ENCODE measurements around the gene HOXC10. TPM values are rescaled to one million over a fixed set of nuclear protein-coding genes. Genes with fewer than 3 reads are reported as not detected.

The HOXC10 gene
- total and polyA plus RNA-seq, 8 donors, result not detected

GRCh38 chr12:54016478-54016964, 31.6 kb downstream of the HOXC10 start:
- H3K36me3 ChIP-seq, result no peaks in the 10 kb centered on the region
- H3K27me3 ChIP-seq, result peaks cover 40 to 100% (median 97%) of the 10 kb centered on the region in 3 donors
- H3K9me3 ChIP-seq, result peaks cover 0 to 5% (median 0%) of the 10 kb centered on the region in 4 donors
- WGBS, 5 donors, result 4 to 9% (median 7%) methylated on average over 22 to 25 of the region's 25 CpGs
- peaks cover 28 to 55% (median 45%) of the 10 kb centered on the region in 4 donors for H3K4me1 ChIP-seq
- TF ChIP-seq POLR2AphosphoS5 (IDR thresholded peaks at IDR 0.05) (no peak), POLR2A (IDR thresholded peaks at IDR 0.05) (no peak), EP300 (IDR thresholded peaks at IDR 0.05) (no peak), CTCF (IDR thresholded peaks at IDR 0.05) (no peak)
- H3K27ac ChIP-seq, result no peak overlapping the region
- intact Hi-C loops (cut with DNase I; ENCODE audit: low total_unique reads), result no loop called here
- peak overlapping the region in 1 of 4 donors; percentile 55 for H3K4me3 ChIP-seq
- peak in 1 of 2 donors; percentile 37 for DNase-seq

- peaks cover 0 to 5% (median 0%) of the 10 kb centered on the region in 4 donors for H3K9me3 ChIP-seq
- H3K27ac ChIP-seq, result peak overlapping the region in 1 of 5 donors; percentile 66
- TF ChIP-seq CTCF (IDR thresholded peaks at IDR 0.05) (no peak), POLR2AphosphoS5 (IDR thresholded peaks at IDR 0.05) (no peak), POLR2A (IDR thresholded peaks at IDR 0.05) (no peak), EP300 (IDR thresholded peaks at IDR 0.05) (no peak)
- peaks cover 28 to 54% (median 44%) of the 10 kb centered on the region in 4 donors for H3K4me1 ChIP-seq
- no peaks in the 10 kb centered on the region for H3K36me3 ChIP-seq
- intact Hi-C loops (cut with DNase I; ENCODE audit: low total_unique reads), result no loop called here
- DNase-seq, result no peak
- 3 to 9% (median 5%) methylated on average over 24 of the region's 24 CpGs for WGBS, 5 donors
- H3K27me3 ChIP-seq, result peaks cover 40 to 100% (median 98%) of the 10 kb centered on the region in 3 donors
- H3K4me3 ChIP-seq, result peak overlapping the region; percentile 43 to 55 (median 46)
Measured at GRCh38 chr12:54017027-54017788, 32.3 kb downstream of the HOXC10 start.

- H3K4me1 ChIP-seq, result peaks cover 28 to 54% (median 44%) of the 10 kb centered on the region in 4 donors
- no peak for TF ChIP-seq EP300 (IDR thresholded peaks at IDR 0.05)
- TF ChIP-seq CTCF (IDR thresholded peaks at IDR 0.05), result no peak
- peak in 1 of 3 donors; percentile 36 for TF ChIP-seq POLR2AphosphoS5 (IDR thresholded peaks at IDR 0.05)
- no peak for TF ChIP-seq POLR2A (IDR thresholded peaks at IDR 0.05)
- peak overlapping the region; percentile 43 to 55 (median 46) for H3K4me3 ChIP-seq
- no peaks in the 10 kb centered on the region for H3K36me3 ChIP-seq
- intact Hi-C loops (cut with DNase I; ENCODE audit: low total_unique reads), result no loop called here
- peaks cover 35 to 100% (median 98%) of the 10 kb centered on the region in 3 donors for H3K27me3 ChIP-seq
- peaks cover 0 to 5% (median 0%) of the 10 kb centered on the region in 4 donors for H3K9me3 ChIP-seq
- WGBS, 5 donors, result 0 to 20% (median 4%) methylated on average over 2 to 34 of the region's 34 CpGs
- DNase-seq, result peak; percentile 67 to 91
- peak overlapping the region in 2 of 5 donors; percentile 11 to 66 for H3K27ac ChIP-seq
Measured at GRCh38 chr12:54017878-54018467, 33.0 kb downstream of the HOXC10 start.

- Histone ChIP-seq H3K9me3 (peaks cover 0 to 5% (median 0%) of the 10 kb centered on the region in 4 donors), H3K27ac (peak overlapping the region in 1 of 5 donors; percentile 66), H3K4me1 (peaks cover 28 to 54% (median 44%) of the 10 kb centered on the region in 4 donors), H3K4me3 (peak overlapping the region; percentile 43 to 55 (median 46)), H3K27me3 (peaks cover 30 to 100% (median 98%) of the 10 kb centered on the region in 3 donors), H3K36me3 (no peaks in the 10 kb centered on the region)
- intact Hi-C loops (cut with DNase I; ENCODE audit: low total_unique reads), result no loop called here
- TF ChIP-seq EP300 (IDR thresholded peaks at IDR 0.05), result no peak
- TF ChIP-seq POLR2A (IDR thresholded peaks at IDR 0.05), result no peak
- no peak for DNase-seq
- WGBS, 5 donors, result 30 to 33% (median 31%) methylated on average over 23 to 29 of the region's 29 CpGs
Measured at GRCh38 chr12:54018468-54018984, 33.6 kb downstream of the HOXC10 start.
